ENCODE results near the gene MRFAP1L1.

MRFAP1L1 gene

DNA sequence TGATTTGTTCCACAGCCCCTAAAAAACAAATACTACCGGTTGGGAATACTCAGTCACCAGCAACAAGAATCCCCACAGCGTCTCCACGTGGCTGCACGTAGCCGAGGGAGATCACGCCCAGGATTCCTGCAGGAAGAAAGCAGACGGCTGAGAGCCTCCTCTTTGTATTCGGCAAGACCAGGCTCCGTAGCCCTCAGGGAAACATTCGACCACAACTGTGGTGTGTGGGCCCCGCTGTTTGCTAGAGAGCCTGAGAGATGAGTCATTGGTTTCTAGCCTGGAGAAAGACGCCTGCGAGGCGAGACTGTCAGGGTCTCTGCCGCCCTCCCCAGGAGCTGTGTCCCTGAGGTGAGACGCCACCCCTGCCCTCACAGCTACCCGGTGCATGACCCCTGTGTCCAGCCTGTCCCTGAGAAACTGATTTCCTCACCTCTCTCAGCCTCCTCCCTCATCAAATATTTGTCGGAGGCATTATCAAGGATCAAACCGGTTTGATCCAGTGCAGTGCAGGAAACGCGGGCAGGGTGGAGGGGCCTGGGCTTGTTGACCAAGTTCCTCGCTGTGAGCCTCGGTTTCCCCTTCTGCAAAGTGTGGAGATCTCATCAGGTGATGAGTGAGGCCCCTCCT is 20.7 kb downstream of the MRFAP1L1 start:
- H3K27me3 ChIP-seq (ENCODE audit: control insufficient read depth, insufficient read depth, low read length): no peaks in the 10 kb centered on the region
- H3K27ac ChIP-seq (ENCODE audit: low read depth, low read length): no peak overlapping the region
- H3K4me3 ChIP-seq (ENCODE audit: low read length): peak overlapping the region; percentile 28
- no peaks in the 10 kb centered on the region for H3K4me1 ChIP-seq (ENCODE audit: control insufficient read depth, insufficient read depth, low read length)
- H3K9ac ChIP-seq (ENCODE audit: low read length): no peak overlapping the region
- H3K36me3 ChIP-seq (ENCODE audit: control insufficient read depth, insufficient read depth, low read length): no peaks in the 10 kb centered on the region

DNA sequence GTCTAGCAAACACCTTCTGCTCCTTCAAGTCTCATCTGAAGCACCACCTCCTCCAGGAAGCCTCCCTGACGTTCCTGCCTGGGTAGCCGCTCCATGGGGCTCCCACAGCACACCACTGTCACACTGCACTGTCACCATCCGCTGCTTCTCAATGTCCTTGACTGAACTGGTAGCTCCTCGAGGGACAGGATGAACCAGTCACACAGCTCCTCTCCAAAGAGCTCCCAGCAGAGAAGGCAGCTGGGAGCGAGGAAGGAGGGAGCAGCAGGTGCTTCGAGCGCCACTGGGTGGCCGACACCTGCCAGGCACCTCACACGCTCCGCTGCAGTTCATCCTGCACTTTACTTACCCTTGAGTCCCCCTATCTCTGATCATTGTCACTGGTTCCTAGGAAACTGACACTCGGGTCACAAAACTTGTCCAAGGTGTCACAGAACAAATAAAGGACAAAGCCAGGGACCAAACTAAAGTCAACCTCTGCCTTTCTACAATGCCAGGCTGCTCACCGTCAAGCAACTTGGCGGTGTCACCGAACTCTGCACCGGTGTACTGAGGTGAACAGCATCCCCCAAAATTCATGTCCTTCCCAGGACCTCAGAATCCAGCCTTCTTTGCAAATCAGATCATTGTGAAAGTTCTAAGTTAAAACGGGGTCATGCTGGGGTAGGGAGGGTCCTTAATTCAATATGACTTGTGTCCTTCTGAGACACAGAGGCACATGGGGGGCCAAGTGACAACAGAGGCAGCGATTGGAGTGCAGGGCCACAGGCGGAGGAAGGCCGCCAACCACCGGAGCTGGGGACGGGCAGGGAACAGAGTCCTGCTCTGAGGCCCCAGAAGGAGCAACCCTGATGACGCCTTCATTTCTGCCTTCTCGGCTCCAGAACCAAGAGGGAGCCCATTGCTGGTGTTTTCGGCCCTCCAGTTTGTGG is 21.5 kb downstream of the MRFAP1L1 start:
- Histone ChIP-seq H3K4me3 (ENCODE audit: low read length) (no peak overlapping the region), H3K27ac (ENCODE audit: low read depth, low read length) (no peak overlapping the region), H3K9ac (ENCODE audit: low read length) (no peak overlapping the region)

DNA sequence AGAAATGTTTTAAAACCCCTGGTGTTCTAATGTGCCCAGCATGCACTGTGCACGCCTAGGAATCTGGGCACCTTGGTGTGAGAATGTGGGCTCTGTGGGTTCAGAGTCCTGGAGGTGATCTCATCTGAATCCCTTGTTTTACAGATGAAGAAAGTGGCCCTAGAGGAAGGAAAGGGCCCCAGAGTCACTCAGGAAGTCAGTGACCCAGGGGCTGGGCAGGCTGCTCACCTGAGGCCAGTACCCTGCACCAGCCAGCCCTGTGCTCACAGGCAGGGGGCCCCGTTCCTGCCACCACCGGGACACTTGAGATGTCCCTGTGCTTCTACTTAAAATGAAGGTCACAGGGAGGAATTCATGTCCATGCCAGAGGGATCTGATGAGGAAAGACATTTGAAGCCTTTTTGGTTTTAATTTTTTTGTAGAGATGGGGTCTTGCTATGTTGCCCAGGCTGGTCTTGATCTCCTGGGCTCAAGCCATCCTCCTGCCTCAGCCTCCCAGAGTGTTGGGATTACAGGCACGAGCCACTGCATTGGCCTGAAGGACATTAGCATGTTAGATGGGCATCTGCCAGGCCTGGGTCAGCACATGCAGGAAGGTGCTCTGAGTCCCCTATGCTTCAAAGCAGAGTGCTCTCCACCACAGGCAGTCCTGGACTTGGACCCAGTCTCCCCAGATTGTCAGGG is 23.4 kb downstream of the MRFAP1L1 start:
- Histone ChIP-seq H3K4me3 (ENCODE audit: low read length) (no peak overlapping the region), H3K27ac (ENCODE audit: low read depth, low read length) (no peak overlapping the region), H3K9ac (ENCODE audit: low read length) (no peak overlapping the region), H3K27me3 (ENCODE audit: control insufficient read depth, insufficient read depth, low read length) (no peaks in the 10 kb centered on the region), H3K36me3 (ENCODE audit: control insufficient read depth, insufficient read depth, low read length) (no peaks in the 10 kb centered on the region), H3K4me1 (ENCODE audit: control insufficient read depth, insufficient read depth, low read length) (no peaks in the 10 kb centered on the region)

More for the DNA sequence above, 21.5 kb downstream of the MRFAP1L1 start:
- Histone ChIP-seq H3K27me3 (ENCODE audit: control insufficient read depth, insufficient read depth, low read length) (no peaks in the 10 kb centered on the region), H3K4me1 (ENCODE audit: control insufficient read depth, insufficient read depth, low read length) (no peaks in the 10 kb centered on the region), H3K36me3 (ENCODE audit: control insufficient read depth, insufficient read depth, low read length) (no peaks in the 10 kb centered on the region)

DNA sequence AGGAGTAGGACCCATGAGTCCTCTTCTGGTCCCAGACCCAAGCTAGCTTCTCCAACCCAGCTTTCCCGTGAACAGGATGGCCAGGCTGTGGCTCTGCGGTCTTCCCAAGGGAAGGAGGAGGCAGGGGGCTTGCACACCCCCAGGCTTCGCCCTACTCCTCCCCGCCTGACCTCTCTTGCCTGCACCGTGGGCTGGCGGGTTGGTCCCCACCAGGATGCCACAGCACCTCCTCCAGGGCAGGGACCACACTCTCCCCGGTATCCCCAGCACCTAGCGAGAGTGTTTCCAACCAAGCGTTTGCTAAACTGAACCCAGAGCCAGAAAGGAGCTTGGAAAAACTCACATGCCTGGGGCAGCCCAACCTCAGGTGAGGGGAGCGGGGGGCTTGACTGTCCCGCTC is 25.0 kb downstream of the MRFAP1L1 start:
- Histone ChIP-seq H3K27me3 (ENCODE audit: control insufficient read depth, insufficient read depth, low read length) (no peaks in the 10 kb centered on the region), H3K36me3 (ENCODE audit: control insufficient read depth, insufficient read depth, low read length) (no peaks in the 10 kb centered on the region), H3K9ac (ENCODE audit: low read length) (no peak overlapping the region), H3K27ac (ENCODE audit: low read depth, low read length) (no peak overlapping the region), H3K4me1 (ENCODE audit: control insufficient read depth, insufficient read depth, low read length) (no peaks in the 10 kb centered on the region), H3K4me3 (ENCODE audit: low read length) (no peak overlapping the region)

DNA sequence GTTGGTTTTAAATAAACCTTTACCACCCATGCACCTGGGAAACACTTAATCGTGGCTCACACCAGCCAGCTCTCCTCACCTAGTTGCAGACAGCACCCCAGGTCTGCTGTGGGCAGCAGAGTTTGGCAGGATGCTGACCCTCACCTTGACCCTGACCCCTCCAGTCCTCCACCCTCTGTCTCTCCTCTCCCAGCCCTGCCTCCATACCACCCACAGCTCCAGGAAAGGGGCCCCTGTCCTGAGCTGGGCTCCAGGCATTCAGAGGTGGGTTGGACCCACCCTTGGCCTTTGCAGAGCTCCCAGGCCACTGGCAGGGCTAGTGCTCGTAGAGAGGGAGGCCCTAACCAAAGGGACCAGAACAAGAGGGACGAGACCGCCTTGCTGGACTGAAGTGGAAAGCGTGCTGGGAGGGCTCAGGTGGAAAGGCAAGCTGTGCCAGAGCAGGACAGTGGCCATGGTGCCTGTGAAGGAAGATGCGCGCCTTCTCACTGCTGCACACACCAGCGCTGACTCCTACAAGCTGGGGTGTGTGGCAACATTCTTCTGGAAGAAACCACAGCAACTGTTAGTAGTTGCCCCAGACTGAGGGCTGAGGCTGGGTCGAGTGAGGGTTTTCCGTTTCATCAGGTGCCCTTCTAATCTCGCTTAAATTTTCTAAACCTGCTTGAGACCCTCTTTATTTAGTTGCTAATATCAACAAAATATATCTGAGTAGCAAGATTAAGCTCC is 26.6 kb downstream of the MRFAP1L1 start:
- H3K4me1 ChIP-seq (ENCODE audit: control insufficient read depth, insufficient read depth, low read length): no peaks in the 10 kb centered on the region
- H3K27ac ChIP-seq (ENCODE audit: low read depth, low read length): no peak overlapping the region
- no peak overlapping the region for H3K4me3 ChIP-seq (ENCODE audit: low read length)
- no peak overlapping the region for H3K9ac ChIP-seq (ENCODE audit: low read length)
- H3K27me3 ChIP-seq (ENCODE audit: control insufficient read depth, insufficient read depth, low read length): no peaks in the 10 kb centered on the region
- no peaks in the 10 kb centered on the region for H3K36me3 ChIP-seq (ENCODE audit: control insufficient read depth, insufficient read depth, low read length)

DNA sequence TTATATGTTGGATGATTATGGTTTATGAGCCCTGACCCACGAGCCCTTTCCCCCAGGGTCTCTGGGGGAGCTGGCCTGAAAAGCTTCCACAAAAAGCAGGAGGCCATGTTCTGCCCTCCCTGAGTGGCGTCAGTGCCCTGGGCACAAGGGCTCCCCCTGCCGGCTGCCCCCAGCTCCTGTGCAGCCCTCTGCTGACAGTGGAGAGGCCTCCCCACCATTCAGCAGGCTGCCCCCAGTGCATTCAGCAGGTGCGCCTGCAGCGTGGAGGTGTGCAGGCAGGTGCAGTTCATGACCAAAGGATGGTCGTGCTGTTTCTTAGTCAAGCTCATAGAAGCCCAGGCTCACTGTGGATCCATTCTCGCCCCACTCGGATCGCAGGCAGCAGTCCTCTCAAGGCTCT is 28.5 kb downstream of the MRFAP1L1 start:
- Histone ChIP-seq H3K36me3 (ENCODE audit: control insufficient read depth, insufficient read depth, low read length) (peaks cover under 1% of the 10 kb centered on the region), H3K4me3 (ENCODE audit: low read length) (no peak overlapping the region), H3K4me1 (ENCODE audit: control insufficient read depth, insufficient read depth, low read length) (peaks cover 5% of the 10 kb centered on the region), H3K27me3 (ENCODE audit: control insufficient read depth, insufficient read depth, low read length) (no peaks in the 10 kb centered on the region), H3K9ac (ENCODE audit: low read length) (no peak overlapping the region), H3K27ac (ENCODE audit: low read depth, low read length) (no peak overlapping the region)

DNA sequence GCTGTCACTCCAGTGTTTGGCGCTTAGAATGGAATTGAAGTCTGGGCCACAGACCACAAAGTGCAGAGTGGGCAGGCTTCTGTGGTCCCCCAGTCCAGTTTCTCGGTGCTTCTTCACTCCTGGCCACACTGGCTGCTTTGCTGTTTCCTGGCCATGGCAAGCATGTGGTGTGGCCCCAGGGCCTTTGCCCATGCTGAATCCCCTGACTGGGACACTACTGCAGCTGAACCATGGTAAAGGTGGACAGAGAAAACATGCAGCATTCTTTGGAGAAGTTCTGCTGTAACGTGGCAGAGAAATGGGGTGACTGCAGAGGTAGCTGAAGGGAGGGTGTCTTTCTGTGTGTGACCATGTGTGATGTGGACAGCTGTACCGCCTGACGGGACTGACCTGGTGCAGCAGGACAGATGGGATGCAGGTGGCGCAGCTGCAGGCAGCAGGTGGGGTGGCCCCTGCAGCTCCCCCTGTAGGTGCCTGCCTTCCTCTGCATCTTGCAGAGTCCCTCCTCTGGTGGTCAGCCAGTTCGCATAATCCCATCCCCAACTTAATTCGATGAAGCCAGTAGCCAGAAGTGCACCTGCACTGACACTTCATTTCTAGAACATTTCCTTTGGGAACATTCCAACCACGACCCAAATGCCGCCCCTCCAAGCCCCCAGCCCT is 29.2 kb downstream of the MRFAP1L1 start:
- H3K4me1 ChIP-seq (ENCODE audit: control insufficient read depth, insufficient read depth, low read length): peaks cover 12% of the 10 kb centered on the region
- no peak overlapping the region for H3K9ac ChIP-seq (ENCODE audit: low read length)
- H3K27me3 ChIP-seq (ENCODE audit: control insufficient read depth, insufficient read depth, low read length): no peaks in the 10 kb centered on the region
- H3K4me3 ChIP-seq (ENCODE audit: low read length): no peak overlapping the region
- peaks cover 3% of the 10 kb centered on the region for H3K36me3 ChIP-seq (ENCODE audit: control insufficient read depth, insufficient read depth, low read length)
- H3K27ac ChIP-seq (ENCODE audit: low read depth, low read length): no peak overlapping the region

DNA sequence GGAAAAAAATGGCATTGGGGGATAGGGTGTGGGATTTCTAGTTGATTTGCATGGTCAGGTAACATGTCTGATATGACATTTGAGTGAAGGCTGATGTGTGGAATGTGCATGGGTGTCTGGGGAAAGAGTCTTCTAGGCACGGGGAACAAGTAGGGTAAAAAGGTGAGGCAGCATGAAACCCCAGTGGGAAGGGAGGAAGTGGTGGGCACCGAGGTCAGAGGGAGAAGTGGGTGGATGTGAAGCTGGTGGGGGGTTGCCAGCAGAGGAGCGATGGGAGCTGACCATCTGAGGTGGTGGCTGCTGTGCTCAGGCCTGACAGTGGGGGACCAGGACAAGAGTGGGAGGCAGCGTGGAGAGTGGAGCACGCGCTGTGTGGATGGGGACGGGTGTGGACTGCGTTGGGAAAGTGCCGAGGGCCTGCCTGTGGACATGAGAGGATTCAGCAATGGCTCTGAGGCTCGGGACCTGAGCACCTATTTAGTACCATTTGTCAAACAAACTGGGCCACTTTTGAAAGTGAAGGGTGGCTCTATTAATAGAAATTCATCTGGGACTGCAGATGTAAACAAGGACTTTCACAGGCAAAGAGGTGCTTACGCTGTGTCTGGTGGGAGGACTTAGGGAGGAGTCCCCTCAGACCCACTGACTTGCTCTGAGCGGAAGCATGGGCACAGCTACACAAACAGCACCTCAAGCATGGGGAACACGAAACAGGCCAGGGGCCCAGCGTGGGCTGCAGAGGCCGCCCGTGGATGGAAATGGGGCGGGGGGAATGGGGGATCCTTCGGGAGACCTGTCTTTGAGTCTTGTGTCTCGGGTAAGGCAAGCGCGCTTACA is 32.7 kb downstream of the MRFAP1L1 start:
- H3K4me3 ChIP-seq (ENCODE audit: low read length): peak overlapping the region; percentile 3

DNA sequence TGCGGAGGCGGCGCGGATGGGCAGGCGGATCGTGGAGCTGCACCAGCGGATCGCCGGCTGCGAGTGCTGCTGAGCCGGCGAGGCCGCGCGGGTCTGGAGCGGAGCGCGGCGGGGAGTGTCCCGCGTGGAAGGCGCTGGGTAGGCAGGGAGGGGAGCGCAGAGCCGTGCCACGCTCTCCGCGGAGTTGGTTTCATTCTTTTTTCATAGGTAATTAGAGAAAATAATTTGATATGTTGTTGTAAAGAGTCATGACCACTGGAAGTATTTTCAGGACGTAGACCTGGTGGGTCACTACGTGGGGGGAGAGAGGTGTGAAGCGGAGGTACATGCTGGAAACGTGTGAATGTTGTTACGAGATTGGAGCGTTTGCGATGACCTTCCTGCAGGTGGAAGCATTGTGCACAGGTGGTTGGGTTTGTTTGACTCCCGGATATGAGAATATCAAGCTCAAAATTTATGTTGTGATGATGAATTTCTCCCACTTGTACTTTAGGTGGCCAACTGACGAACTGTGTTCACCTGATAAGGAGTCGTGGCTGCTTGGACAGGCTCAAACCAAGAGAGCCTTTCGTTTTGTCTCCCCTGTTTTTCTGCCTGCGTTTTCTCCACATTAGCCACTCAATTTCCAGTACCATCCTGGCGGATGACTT is 35.0 kb downstream of the MRFAP1L1 start:
- Histone ChIP-seq H3K9ac (ENCODE audit: low read length) (peak overlapping the region; percentile 41), H3K4me1 (ENCODE audit: control insufficient read depth, insufficient read depth, low read length) (peaks cover 20% of the 10 kb centered on the region), H3K27ac (ENCODE audit: low read depth, low read length) (peak overlapping the region; percentile 88), H3K4me3 (ENCODE audit: low read length) (peak overlapping the region; percentile 63), H3K27me3 (ENCODE audit: control insufficient read depth, insufficient read depth, low read length) (no peaks in the 10 kb centered on the region), H3K36me3 (ENCODE audit: control insufficient read depth, insufficient read depth, low read length) (peaks cover 6% of the 10 kb centered on the region)

More for the DNA sequence above, 32.7 kb downstream of the MRFAP1L1 start:
- H3K9ac ChIP-seq (ENCODE audit: low read length): no peak overlapping the region
- H3K27me3 ChIP-seq (ENCODE audit: control insufficient read depth, insufficient read depth, low read length): no peaks in the 10 kb centered on the region
- H3K27ac ChIP-seq (ENCODE audit: low read depth, low read length): no peak overlapping the region
- peaks cover 20% of the 10 kb centered on the region for H3K4me1 ChIP-seq (ENCODE audit: control insufficient read depth, insufficient read depth, low read length)
- peaks cover 3% of the 10 kb centered on the region for H3K36me3 ChIP-seq (ENCODE audit: control insufficient read depth, insufficient read depth, low read length)

DNA sequence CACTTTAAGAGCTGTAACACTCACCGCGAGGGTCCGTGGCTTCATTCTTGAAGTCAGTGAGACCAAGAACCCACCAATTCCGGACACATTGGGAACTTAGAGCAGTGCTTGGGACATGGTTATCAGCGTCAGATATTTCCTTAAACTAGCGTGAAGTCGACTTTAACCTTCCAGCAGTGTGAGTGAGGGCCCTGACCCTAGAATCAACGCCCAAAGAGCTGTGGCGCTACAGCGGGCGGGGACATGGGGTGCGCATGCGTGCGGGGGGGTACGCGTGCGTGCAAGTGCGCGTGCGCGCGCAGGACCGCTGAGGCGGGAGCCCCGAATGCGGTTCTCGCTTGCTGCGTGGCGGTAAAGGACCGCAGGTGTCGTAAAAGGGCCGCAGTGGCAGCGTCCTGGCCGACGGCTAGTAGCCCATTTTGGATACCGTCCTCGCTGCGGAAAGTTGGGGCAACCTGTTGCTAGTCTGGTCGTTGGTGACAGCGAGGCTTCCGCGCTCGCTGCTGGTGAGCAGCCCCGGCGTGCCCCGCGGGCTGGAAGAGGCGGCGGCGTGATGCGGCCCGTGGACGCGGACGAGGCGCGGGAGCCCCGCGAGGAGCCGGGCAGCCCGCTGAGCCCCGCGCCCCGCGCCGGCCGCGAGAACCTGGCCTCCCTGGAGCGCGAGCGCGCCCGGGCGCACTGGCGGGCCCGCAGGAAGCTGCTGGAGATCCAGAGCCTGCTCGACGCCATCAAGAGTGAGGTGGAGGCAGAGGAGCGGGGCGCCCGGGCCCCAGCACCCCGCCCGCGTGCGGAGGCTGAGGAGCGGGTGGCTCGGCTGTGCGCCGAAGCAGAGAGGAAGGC is 35.8 kb downstream of the MRFAP1L1 start:
- peak overlapping the region; percentile 71 for H3K9ac ChIP-seq (ENCODE audit: low read length)
- peaks cover 20% of the 10 kb centered on the region for H3K4me1 ChIP-seq (ENCODE audit: control insufficient read depth, insufficient read depth, low read length)
- peaks cover 6% of the 10 kb centered on the region for H3K36me3 ChIP-seq (ENCODE audit: control insufficient read depth, insufficient read depth, low read length)
- H3K4me3 ChIP-seq (ENCODE audit: low read length): peak overlapping the region; percentile 63
- H3K27ac ChIP-seq (ENCODE audit: low read depth, low read length): peak overlapping the region; percentile 88
- no peaks in the 10 kb centered on the region for H3K27me3 ChIP-seq (ENCODE audit: control insufficient read depth, insufficient read depth, low read length)

Data from rectal smooth muscle tissue (tissue), 1 donor.